Liver (tissue), 9 donors: ENCODE measurements around the gene SELENOM. TPM values are rescaled to one million over a fixed set of nuclear protein-coding genes. Genes with fewer than 3 reads are reported as not detected.

ENCODE experiments used
- DNase-seq: peaks from one replicate; pipeline ENCODE4 v3.0.0-alpha.2; 2017; ENCODE audit warnings: low spot score
- H3K27ac ChIP-seq, 2 donors: one replicate each; pipeline ENCODE4 v1.7.0; 2013; ENCODE audit warnings: inconsistent platforms in 2 of 2, low read length in 2 of 2, control low read depth in 1 of 2, low read depth in 1 of 2, mild to moderate bottlenecking in 1 of 2
- H3K27me3 ChIP-seq, 4 donors: one replicate each; pipeline versions ENCODE4 v1.6.1 to v1.7.0; 2013; ENCODE audit warnings: low read length in 3 of 4, inconsistent platforms in 1 of 4, mild to moderate bottlenecking in 1 of 4, moderate library complexity in 1 of 4; ENCODE audit not compliant: control insufficient read depth in 4 of 4, insufficient read depth in 4 of 4
- H3K36me3 ChIP-seq, 4 donors: one replicate each; pipeline versions ENCODE4 v1.6.1 to v1.7.0; 2013; ENCODE audit warnings: low read length in 3 of 4, mild to moderate bottlenecking in 3 of 4, low read depth in 1 of 4, moderate library complexity in 1 of 4; ENCODE audit not compliant: control insufficient read depth in 4 of 4, insufficient read depth in 3 of 4
- H3K4me1 ChIP-seq, 4 donors: one replicate each; pipeline versions ENCODE4 v1.6.1 to v1.7.0; 2013; ENCODE audit warnings: low read length in 3 of 4, mild to moderate bottlenecking in 3 of 4, moderate library complexity in 1 of 4; ENCODE audit not compliant: control insufficient read depth in 4 of 4, insufficient read depth in 4 of 4
- H3K4me3 ChIP-seq, 3 donors: one replicate each; pipeline versions ENCODE4 v1.6.1 to v1.7.0; 2013; ENCODE audit warnings: low read length in 3 of 3, control low read depth in 1 of 3, low read depth in 1 of 3, mild to moderate bottlenecking in 1 of 3
- H3K9ac ChIP-seq, 2 donors: one replicate each; pipeline ENCODE4 v1.7.0; 2013; ENCODE audit warnings: low read length in 2 of 2, mild to moderate bottlenecking in 2 of 2, moderate library complexity in 2 of 2, control low read depth in 1 of 2, low read depth in 1 of 2
- H3K9me3 ChIP-seq, 4 donors: one replicate each; pipeline versions ENCODE4 v1.6.1 to v1.7.0; 2013; ENCODE audit warnings: low read length in 3 of 4; ENCODE audit not compliant: control insufficient read depth in 4 of 4
- FOXA2 ChIP-seq: IDR thresholded peaks from 2 replicates; pipeline ENCODE4 v1.6.1; 2016; ENCODE audit warnings: antibody characterized with exemption
- HNF4A ChIP-seq, 2 donors: conservative IDR thresholded peaks; 2 replicates each; pipeline ENCODE4 v1.6.1; 2016; ENCODE audit warnings: antibody characterized with exemption in 2 of 2, mild to moderate bottlenecking in 2 of 2
- NR2F2 ChIP-seq: IDR thresholded peaks from 2 replicates; pipeline ENCODE4 v1.6.1; 2016; ENCODE audit warnings: antibody characterized with exemption
- RAD21 ChIP-seq, 2 donors: IDR thresholded peaks; 2 replicates each; pipeline ENCODE4 v1.6.1; 2016; ENCODE audit warnings: antibody characterized with exemption in 2 of 2, mild to moderate bottlenecking in 2 of 2
- TAF1 ChIP-seq: conservative IDR thresholded peaks from 2 replicates; pipeline ENCODE4 v1.6.1; 2016; ENCODE audit warnings: antibody characterized with exemption, mild to moderate bottlenecking
- YY1 ChIP-seq: IDR thresholded peaks from 2 replicates; pipeline ENCODE4 v1.6.1; 2016; ENCODE audit warnings: antibody characterized with exemption, mild to moderate bottlenecking
- WGBS: extraction: QIAGEN DNeasy Blood & Tissue Kit; methylation state at CpG from one replicate; pipeline ENCODE4 v1.1.7; 2013; 5-methylcytosine and 5-hydroxymethylcytosine counted together
- polyA plus RNA-seq, 2 donors: library from polyadenylated mRNA; stranded (reverse) in 1 of 2; unstranded in 1 of 2; fragments of 200-250 nt in 1 of 2; fragments of >200 nt in 1 of 2; fragmentation: Nextera tagmentation in 1 of 2; extraction: Ambion mirVana in 1 of 2; gene quantifications; one replicate each; pipeline versions ENCODE4 v1.2.1 to v1.2.3, GENCODE V29; 2013 to 2015
- total RNA-seq, 2 donors: library from RNA; depleted of rRNA; stranded (reverse); fragments of >200 nt; gene quantifications; one replicate each; pipeline ENCODE4 v1.2.3, GENCODE V29; 2014
- TF ChIP-seq, protein P1 (sequence below): IDR thresholded peaks from 2 replicates; pipeline ENCODE4 v1.6.1; 2016; ENCODE audit warnings: antibody characterized with exemption, mild to moderate bottlenecking
- TF ChIP-seq, protein P2 (sequence below): IDR thresholded peaks from 2 replicates; pipeline ENCODE4 v1.6.1; 2016; ENCODE audit warnings: antibody characterized with exemption
- donor health status: healthy.
- donor health status: healthy.
- donor health status: healthy.
- donor health status: healthy.
- donor health status: healthy.

SELENOM gene
- total and polyA plus RNA-seq, 4 donors: 3.0 to 17.3 (median 12.2) TPM

DNA sequence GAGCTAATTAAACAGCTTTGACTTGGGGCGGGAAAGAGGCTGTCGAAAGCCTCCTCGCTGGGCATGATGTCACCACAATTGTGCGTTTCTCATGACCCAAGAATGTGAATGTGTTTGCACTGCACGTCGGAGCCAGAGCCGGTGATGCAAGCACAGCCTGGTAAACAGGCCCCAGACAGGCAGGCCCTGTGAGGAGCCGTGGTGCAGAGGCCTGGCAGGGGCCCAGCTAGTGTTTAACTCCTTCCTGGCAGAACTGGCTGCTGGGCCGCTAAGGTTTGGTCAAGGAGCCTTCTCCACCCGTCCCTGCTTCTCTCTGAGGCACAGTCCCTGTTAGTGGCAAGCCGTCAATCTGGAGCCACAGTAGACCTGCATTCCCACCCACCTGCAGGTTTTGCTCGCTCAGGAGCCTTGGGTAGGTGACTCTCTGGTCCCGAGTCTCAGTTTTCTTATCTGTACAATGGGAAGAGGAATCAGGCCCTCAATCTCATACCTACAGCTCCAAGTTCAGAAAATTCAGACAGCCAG, 51.7 kb downstream of the SELENOM start (continued):
- TF ChIP-seq, protein P1, sequence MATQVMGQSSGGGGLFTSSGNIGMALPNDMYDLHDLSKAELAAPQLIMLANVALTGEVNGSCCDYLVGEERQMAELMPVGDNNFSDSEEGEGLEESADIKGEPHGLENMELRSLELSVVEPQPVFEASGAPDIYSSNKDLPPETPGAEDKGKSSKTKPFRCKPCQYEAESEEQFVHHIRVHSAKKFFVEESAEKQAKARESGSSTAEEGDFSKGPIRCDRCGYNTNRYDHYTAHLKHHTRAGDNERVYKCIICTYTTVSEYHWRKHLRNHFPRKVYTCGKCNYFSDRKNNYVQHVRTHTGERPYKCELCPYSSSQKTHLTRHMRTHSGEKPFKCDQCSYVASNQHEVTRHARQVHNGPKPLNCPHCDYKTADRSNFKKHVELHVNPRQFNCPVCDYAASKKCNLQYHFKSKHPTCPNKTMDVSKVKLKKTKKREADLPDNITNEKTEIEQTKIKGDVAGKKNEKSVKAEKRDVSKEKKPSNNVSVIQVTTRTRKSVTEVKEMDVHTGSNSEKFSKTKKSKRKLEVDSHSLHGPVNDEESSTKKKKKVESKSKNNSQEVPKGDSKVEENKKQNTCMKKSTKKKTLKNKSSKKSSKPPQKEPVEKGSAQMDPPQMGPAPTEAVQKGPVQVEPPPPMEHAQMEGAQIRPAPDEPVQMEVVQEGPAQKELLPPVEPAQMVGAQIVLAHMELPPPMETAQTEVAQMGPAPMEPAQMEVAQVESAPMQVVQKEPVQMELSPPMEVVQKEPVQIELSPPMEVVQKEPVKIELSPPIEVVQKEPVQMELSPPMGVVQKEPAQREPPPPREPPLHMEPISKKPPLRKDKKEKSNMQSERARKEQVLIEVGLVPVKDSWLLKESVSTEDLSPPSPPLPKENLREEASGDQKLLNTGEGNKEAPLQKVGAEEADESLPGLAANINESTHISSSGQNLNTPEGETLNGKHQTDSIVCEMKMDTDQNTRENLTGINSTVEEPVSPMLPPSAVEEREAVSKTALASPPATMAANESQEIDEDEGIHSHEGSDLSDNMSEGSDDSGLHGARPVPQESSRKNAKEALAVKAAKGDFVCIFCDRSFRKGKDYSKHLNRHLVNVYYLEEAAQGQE: no peak
- TF ChIP-seq FOXA2: peak; percentile 30
- peak; percentile 6 to 22 for TF ChIP-seq HNF4A (conservative IDR thresholded peaks at IDR 0.05)
- TF ChIP-seq YY1: no peak

DNA sequence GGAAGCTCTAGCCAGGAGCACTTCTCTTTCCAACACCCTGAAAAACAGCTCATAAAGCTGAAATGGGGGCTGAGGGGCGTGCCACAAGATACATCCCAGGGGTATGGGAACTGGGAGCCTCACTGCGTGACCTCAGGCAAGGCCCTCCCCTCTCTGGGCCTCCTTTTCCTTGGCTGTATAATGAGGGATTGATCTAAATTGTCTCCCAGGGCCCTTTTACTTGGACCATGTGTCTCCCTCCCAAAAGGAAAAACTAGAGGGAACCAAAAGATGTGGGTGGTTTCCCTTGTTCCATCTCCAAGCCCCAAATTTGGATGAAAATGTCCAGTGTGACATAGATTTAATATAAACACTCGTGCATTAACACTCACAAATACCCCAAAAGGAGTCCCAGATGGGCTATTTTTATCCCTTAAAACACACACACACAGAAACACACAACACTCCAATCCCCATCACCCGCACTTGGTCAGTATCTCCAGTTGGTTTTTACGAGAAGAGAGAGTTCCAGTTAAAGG, 52.2 kb downstream of the SELENOM start:
- TF ChIP-seq, protein P2, sequence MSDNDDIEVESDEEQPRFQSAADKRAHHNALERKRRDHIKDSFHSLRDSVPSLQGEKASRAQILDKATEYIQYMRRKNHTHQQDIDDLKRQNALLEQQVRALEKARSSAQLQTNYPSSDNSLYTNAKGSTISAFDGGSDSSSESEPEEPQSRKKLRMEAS: no peak
- no peak for TF ChIP-seq YY1
- TF ChIP-seq RAD21 (IDR thresholded peaks at IDR 0.05): no peak
- TF ChIP-seq TAF1: no peak
- no peak for TF ChIP-seq NR2F2
- DNase-seq: no peak

More for the DNA sequence above, 52.2 kb downstream of the SELENOM start:
- peak overlapping the region; percentile 25 to 43 for H3K27ac ChIP-seq
- H3K4me3 ChIP-seq: no peak overlapping the region
- peaks cover 0 to 5% (median 1%) of the 10 kb centered on the region in 4 donors for H3K4me1 ChIP-seq
- H3K9ac ChIP-seq: peak overlapping the region in 1 of 2 donors; percentile 29
- H3K36me3 ChIP-seq: no peaks in the 10 kb centered on the region
- H3K9me3 ChIP-seq: no peaks in the 10 kb centered on the region
- 73% methylated on average over 5 of the region's 5 CpGs for WGBS
- no peaks in the 10 kb centered on the region for H3K27me3 ChIP-seq

Other genes with a start within 250 kb of the SELENOM start
- 10 to 100 TPM; 11.4 to 12.0 TPM for gene MORC2, start 138.8 kb downstream of the SELENOM start, total RNA-seq
- 1 to 10 TPM; 4.2 to 8.3 TPM for gene MORC2, start 138.8 kb downstream of the SELENOM start, polyA plus RNA-seq
- 10 to 100 TPM; 24.8 to 32.9 TPM for gene TUG1, start 138.3 kb downstream of the SELENOM start, total RNA-seq
- gene TUG1, start 138.3 kb downstream of the SELENOM start, polyA plus RNA-seq: 10 to 100 TPM; 11.3 to 11.6 TPM
- 10 to 100 TPM; 11.2 to 47.3 TPM for gene SMTN, start 26.2 kb downstream of the SELENOM start, total RNA-seq
- 10 to 100 TPM; 10.1 to 16.4 TPM for gene SMTN, start 26.2 kb downstream of the SELENOM start, polyA plus RNA-seq
- gene INPP5J, start 15.4 kb upstream of the SELENOM start, total RNA-seq: under 1 TPM; 0.14 to 0.17 TPM
- under 1 TPM; 0.06 to 0.08 TPM for gene INPP5J, start 15.4 kb upstream of the SELENOM start, polyA plus RNA-seq
- gene PLA2G3, start 32.9 kb upstream of the SELENOM start, total RNA-seq: not detected
- gene PLA2G3, start 32.9 kb upstream of the SELENOM start, polyA plus RNA-seq: not detected
- 10 to 100 TPM; 11.7 to 37.4 TPM for gene RNF185, start 52.6 kb upstream of the SELENOM start, total RNA-seq
- gene RNF185, start 52.6 kb upstream of the SELENOM start, polyA plus RNA-seq: 10 to 100 TPM; 25.6 to 33.1 TPM
- gene LIMK2, start 104.7 kb upstream of the SELENOM start, total RNA-seq: 10 to 100 TPM; 13.6 to 39.2 TPM
- gene LIMK2, start 104.7 kb upstream of the SELENOM start, polyA plus RNA-seq: 10 to 100 TPM in 1 of 2 donors, 1 to 10 TPM in 1; 6.6 to 13.3 TPM
- gene PIK3IP1, start 184.9 kb upstream of the SELENOM start, total RNA-seq: 1 to 10 TPM; 7.3 to 7.8 TPM
- 1 to 10 TPM; 3.1 to 4.7 TPM for gene PIK3IP1, start 184.9 kb upstream of the SELENOM start, polyA plus RNA-seq
- 10 to 100 TPM; 11.0 to 13.5 TPM for gene PATZ1, start 238.8 kb upstream of the SELENOM start, total RNA-seq
- gene PATZ1, start 238.8 kb upstream of the SELENOM start, polyA plus RNA-seq: 1 to 10 TPM; 3.8 to 9.3 TPM